Activated naive CD4-positive, alpha-beta T cell (primary cell): Measurements from ENCODE around the gene LHCGR.
"Not testable (repeated sequence)": the region's sequence is repeated elsewhere in the genome, so short reads cannot be mapped to it uniquely, and the experiment has no call there.

Experiments used
- DNase-seq, 4 experiments: peaks; one replicate each; lab custom pipeline; 2025; lab: John Stamatoyannopoulos, UW

LHCGR gene

GRCh38 chr2:48709096-48710034 lies 46.2 kb downstream of the LHCGR start:
- no peak for DNase-seq

- DNase-seq, result no peak
Observed at GRCh38 chr2:48707466-48707865, 48.1 kb downstream of the LHCGR start.

- DNase-seq, result not testable (repeated sequence)
Observed at GRCh38 chr2:48703621-48704020, 51.9 kb downstream of the LHCGR start.

GRCh38 chr2:48699348-48699930 lies 56.1 kb downstream of the LHCGR start:
- DNase-seq, result no peak

- no peak for DNase-seq
Observed at GRCh38 chr2:48696881-48697280, 58.6 kb downstream of the LHCGR start.

- DNase-seq, result no peak
Observed at GRCh38 chr2:48695991-48696390, 59.5 kb downstream of the LHCGR start.

- no peak for DNase-seq
Observed at GRCh38 chr2:48694149-48694548, 61.4 kb downstream of the LHCGR start.

- no peak for DNase-seq
Observed at GRCh38 chr2:48693645-48694044, 61.9 kb downstream of the LHCGR start.

GRCh38 chr2:48693066-48693465 lies 62.5 kb downstream of the LHCGR start:
- no peak for DNase-seq

GRCh38 chr2:48691935-48692691 lies 63.4 kb downstream of the LHCGR start:
- no peak for DNase-seq

- DNase-seq, result no peak
Observed at GRCh38 chr2:48685126-48685525, 70.4 kb downstream of the LHCGR start.

GRCh38 chr2:48677450-48677849 lies 78.1 kb downstream of the LHCGR start:
- DNase-seq, result no peak

GRCh38 chr2:48674933-48675332 lies 80.6 kb downstream of the LHCGR start:
- DNase-seq, result no peak

- no peak for DNase-seq
Observed at GRCh38 chr2:48673581-48673980, 81.9 kb downstream of the LHCGR start.

GRCh38 chr2:48668992-48669391 lies 86.5 kb downstream of the LHCGR start:
- DNase-seq, result no peak

GRCh38 chr2:48651158-48651790 lies 104.2 kb downstream of the LHCGR start:
- no peak for DNase-seq

- no peak for DNase-seq
Observed at GRCh38 chr2:48638261-48638660, 117.3 kb downstream of the LHCGR start.
